GM18861 (cell line): ENCODE measurements around the gene SNX2.
A peak's percentile ranks its signal among the peaks of the same experiment; 100 is the strongest.

Source experiments
- ATAC-seq: cut with Tn5 transposase; IDR thresholded peaks from one replicate; pipeline ENCODE4 v1.9.1; 2021; ENCODE audit not compliant: unreplicated experiment

Gene SNX2

DNA sequence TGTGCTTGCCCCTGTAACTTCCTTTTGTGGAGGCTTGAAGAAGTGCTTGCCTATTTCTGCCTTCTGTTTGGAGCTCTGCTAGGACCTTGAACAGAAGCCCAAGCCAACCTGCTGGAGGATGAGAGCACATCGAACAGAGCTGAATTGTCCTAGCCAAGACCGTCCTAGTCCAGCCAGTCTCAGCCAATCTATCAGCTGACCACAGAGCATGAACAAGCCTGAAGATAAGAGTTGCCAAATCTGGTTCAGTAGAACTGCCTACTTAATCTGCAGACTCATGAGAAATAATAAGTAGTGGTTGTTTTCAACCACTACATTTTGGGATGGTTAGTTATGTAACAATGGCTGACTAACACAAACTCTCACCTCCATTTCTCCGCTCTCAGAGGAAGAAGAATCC, 4.4 kb upstream of the SNX2 start:
- ATAC-seq = no peak

DNA sequence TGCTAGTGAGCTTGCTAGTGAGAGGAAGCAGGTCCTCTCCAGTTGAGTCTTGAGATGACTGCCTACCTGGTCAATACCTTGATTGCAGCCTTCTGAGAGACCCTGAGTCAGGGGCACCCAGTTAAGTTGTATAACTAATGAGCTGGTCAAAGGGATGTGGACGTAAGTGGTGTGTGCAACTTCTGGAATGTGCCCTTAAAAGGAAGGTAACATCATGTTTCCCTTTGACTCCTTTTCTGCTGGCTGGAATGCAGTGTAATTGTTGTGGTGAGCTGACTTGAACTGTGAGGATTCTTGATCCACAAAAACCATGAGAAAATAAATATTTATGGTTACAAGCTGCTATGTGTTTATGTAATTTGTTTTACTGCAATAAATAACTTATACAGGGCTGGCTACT, 2.4 kb upstream of the SNX2 start:
- no peak for ATAC-seq

DNA sequence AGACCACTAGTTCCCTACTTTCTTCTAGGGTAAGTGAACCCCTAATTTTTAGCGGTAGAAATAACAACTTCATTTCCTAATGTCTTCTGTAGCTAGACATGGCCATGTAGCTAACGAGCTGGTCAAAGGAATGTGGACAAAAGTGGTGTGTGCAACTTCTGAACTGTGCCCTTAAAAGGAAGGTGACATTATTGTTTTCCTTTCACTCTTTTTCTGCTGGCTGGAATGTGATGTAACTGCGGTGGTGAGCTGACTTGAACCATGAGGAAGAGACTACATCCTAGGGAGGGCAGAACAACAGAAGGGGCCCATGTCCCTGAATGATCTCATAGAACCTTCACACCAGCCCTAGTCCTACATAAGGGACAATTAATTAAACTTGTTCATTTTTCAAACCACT, 1.3 kb upstream of the SNX2 start:
- no peak for ATAC-seq

DNA sequence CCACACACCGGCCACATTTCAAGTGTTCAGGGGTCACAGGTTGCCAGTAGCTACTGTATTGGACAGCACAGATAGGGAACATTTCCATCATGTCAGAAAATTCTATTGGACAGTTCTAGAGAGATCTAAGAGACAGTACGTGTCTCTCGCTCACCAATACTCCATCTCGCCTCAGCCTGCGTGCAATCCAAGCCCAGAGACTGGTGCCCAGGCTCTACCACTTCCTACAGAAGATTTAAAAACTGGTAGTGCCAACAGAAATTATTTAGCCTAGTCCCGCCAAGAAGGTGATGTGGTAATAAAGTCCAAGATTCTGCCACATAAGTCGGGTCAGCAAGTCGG, 390 bp upstream of the SNX2 start:
- ATAC-seq = peak; percentile 21

DNA sequence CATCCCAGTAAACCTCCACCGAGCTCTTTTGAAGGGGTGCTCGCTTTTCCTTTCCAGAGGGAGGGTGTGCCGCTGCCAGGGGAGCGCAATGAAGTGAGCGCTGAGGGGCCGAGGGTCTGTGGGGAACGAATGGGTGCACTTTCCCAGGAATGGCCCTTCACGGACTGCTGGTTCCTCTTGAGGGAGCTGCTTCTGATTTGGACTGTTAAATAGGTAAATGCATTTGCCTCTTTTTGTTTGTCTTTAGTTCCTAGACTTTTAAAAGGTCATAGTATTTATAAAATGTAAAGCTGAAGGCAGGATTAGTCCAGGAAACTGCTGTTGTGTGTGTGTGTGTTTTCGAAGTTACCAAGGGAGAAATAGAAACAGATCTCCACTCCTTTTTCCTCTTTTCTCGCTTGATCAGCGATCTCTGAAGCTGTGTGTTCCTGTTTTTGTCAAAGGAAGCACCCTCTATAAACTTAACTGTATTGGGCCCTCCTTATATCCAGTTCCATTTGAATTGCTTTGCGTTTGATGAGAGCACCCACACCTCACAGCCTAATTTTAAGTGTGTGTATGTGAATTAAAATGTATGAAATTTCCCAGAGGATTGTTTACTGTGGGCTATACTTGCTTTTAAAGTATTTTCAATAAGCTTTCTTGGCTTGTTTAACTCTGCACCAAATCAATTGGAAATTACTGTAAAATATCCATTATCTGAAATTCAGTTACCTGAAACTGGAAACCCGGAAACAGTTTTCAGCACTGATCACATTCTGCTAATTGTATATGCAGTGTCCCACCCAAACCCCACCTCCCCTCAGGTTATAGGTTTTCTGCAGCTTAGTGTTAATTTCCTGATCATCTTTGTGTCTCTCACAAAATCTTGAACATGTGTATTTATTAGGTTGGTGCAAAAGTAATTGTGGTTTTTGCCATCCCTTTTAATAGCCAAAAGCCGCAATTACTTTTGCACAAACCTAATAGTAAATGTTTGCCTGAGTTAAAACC, 966 bp downstream of the SNX2 start:
- ATAC-seq = no peak

DNA sequence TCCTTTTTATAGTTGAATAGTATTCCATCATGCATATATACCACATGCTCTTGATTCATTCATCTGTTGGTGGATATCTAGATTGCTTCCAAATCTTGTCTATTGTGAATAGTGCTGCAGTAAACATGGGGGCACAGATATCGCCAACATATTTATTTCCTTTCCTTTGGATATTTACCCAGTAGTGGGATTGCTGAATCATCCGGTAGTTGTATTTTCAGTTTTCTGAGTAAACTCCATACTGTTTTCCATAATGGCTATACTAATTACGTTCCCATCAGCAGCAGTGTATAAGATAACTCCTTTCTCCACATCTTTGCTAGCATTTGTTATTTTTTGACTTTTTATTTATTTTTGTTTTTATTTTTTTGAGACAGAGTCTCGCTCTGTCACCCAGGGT, 3.3 kb downstream of the SNX2 start:
- no peak for ATAC-seq

DNA sequence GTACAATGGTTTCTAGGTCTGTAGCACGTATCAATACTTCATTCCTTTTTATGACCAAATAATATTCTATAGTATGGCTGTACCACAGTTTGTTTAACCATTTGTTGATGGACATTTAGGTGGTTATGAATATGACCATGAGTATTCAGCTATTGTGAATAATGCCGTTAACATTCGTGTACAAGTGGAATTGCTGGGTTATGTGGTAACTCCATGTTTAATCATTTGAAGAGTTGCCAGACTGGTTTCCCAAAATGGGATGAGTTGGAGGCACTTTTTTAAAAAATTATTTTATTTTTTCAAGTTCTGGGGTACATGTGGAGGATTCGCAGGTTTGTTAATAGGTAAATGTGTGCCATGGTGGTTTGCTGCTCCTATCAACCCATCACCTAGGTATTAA, 4.6 kb downstream of the SNX2 start:
- ATAC-seq = no peak

DNA sequence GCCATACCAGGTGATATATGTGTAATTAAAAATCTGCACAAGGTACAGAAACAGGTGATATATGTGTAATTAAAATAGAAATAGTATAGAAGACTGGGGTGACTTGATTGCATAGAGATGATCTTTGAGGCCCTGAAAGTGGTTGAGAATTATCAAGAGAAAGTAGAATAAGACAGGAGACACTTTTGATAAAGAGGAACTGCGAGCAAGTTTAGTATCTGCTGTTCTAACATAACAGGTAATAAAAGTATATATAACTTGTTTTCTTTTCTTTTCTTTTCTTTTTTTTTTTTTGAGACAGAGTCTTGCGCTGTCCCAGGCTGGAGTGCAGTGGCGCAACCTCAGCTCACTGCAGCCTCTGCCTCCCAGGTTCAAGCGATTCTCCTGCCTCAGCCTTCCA, 5.4 kb downstream of the SNX2 start:
- ATAC-seq = no peak

DNA sequence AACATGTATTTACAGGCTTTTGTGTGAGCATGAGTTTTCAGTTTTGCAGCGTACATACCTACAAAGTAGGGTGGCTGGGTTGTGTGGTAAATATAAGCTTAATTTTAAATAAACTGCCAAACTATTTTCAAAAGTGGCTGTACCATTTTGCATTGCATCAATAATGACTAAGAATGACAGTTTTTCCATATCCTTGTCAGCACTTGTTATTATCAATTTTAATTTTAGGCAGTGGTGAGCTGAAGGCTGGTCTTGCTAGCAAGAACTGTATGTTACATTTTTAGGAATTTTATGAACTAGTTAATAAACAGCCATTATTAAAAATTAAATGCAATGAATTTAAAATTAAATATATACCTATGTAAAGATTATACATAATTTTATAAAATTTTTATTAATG, 6.6 kb downstream of the SNX2 start:
- no peak for ATAC-seq

DNA sequence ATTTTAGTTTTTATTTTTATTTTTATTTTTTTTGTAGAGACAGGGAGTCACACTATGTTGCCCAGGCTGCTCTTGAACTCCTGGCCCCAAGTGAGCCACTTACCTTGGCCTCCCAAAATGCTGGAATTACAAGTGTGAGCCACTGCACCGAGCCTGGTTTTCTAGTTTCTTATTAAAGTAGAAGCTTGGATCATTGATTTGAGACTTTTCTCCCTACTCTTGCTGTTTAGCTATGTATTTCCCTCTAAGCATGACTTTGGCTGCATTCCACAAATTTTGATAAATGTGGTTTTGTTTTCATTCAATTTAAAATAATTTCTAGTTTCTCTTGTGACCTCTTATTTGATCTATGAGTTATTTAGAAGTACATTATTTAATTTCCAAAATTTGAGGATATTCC, 10.4 kb downstream of the SNX2 start:
- no peak for ATAC-seq

DNA sequence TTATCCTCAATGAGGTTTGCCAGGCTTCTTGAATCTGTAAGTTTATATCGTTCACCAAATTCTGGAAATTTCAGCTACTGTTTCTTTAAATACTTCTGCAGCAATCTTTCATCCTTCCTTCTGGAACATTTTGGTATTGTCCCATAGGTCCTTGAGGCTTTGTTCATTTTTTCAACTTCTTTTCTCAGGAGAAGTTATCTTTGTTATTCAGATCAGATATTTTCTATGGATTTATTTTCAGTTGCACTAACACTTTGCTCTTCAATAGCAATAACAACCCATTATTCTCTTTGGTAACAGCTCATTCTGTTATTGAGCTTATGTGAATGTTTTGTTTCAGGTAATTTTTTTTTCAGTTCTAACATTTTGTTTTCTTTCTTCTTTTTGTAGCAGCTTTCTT, 13.5 kb downstream of the SNX2 start:
- no peak for ATAC-seq

DNA sequence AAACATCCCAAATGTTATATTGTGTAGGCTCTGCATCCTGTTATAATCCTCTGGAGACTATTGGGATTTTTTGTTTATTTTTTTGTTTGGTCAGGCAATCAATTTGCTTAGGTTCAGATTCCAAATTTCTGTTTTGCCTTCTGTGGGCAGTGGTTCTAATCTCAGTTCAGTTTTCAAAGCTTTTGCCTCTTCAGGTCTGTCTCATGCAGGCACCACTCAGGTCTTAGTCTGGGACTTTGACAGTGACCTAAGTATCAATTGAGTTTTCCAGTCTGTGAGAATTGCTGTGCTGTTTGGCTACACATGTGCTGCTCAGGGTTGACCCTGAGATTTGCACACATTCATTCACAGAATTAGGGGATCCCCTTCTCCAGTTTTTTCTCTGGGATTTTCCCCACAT, 14.1 kb downstream of the SNX2 start:
- no peak for ATAC-seq

DNA sequence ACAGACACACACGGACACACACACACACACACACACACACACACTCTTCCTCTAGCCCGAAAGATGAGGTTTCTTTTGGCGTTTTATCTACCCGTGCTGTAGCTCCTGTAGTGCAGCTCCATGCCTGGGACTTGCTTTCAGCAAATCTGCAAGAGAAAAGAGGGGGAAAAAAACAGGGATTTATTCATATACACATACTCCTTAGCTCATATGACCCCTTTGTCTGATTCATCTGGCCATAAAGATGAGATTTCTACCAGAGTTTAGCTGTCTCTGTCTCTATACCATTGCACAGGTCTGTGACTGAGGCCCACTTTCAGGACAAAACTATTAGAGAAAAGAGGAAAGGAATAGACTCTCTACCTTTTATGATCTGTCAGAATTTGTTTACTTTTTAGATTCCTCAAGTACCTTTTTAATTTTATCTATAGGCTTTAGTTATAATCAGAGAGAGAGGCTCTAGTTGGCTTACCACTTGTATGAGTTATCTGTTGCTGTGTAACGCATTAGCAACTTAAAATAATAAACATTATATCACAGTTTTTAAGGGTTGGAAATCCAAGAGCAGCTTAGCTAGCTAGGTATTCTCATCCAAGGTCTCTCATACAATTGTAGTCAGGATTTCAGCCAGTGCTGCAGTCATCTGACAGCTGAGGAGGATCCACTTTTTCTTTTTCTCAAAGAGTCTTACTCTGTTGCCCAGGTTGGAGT, 14.7 kb downstream of the SNX2 start:
- no peak for ATAC-seq

DNA sequence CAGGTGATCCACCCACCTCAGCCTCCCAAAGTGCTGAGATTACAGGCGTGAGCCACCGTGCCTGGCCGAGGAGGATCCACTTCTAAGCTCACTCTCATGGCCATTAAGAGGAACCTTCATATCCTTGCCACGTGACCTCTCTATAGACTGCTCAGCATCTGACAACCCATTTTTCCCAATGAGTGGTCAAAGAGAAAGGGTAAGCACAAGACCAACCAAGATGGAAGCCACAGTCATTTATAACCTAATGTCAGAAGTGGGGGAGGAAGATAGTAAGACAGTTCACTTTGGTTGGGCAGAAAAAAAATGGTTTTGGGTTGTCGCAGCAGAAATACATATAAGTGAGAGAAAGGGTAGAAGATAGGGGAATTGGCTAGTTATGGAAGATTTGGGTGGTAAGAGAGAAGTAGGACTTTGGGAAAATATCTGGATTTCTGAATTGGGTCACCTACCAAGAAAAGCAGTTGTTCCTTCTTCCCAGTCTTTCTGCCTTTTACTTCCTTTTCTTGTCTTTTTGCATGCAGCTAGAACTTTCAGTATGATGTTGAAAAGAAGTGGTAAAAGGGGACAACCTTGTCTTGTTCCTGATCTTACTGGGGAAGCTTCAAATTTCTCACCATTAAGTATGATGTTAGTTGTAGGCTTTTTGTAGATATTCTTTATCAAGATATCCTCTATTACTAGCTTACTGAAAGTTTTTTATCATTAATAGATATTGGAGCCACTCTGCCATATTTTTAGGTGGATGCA, 15.6 kb downstream of the SNX2 start:
- ATAC-seq = no peak

DNA sequence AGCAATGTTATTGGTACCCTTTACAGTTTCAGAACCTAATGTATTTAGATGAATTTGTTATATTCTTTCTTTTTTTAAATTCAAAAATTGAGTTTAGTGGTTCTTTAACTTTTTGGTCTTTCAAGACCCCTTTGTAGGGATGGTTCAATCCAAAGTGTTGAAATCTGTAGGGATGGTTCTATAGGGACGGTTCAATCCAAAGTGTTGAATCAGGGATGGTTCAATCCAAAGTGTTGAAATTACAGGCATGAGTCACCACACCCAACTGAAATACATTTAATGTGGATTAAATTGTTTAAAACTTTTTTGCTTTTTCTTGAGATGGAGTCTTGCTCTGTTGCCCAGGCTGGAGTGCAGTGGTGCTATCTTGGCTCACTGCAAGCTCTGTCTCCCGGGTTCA, 30.6 kb downstream of the SNX2 start:
- ATAC-seq = no peak

DNA sequence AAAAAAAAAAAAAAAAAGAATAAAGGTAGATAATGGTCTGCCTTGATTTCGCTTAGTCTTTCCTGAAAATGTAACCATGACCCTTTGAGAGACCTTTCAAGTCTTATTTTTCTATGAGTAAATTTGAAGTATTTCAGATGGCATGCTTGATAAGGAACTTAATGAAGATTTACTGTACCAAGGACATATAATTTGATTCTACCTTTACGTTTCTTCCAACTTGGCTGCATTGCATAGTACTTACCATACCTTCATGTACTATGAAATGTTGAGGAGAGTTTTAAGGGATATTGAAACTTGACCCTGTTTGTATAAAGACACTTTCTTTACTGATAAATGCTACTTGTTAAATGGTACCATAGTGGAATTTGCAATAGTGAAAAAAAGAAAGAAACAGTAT, 35.5 kb downstream of the SNX2 start:
- ATAC-seq = no peak

DNA sequence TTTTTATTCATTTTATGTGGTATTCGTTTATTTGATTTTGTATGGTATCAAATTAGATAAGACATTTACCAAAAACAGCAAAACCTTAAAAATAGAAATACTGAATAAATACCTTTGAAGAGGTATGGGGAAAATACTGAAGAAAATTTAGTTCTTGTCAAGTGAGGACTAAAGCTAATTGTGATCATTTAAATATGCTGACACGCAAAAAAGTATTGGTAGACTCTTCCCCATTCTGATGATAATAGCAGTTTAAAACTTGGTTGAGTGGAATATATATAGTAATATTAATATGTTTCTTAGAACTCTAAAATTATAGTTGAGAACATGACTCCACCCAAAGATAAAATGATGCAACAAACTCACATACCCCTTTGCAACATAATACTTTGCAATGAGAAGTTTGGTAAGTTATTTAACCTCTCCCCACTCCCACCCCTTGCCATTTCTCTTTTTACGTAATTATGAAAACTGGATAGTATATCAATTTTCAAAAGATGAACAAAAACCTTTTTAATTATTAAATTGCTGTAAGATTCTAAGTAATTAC, 40.4 kb downstream of the SNX2 start:
- ATAC-seq = no peak

DNA sequence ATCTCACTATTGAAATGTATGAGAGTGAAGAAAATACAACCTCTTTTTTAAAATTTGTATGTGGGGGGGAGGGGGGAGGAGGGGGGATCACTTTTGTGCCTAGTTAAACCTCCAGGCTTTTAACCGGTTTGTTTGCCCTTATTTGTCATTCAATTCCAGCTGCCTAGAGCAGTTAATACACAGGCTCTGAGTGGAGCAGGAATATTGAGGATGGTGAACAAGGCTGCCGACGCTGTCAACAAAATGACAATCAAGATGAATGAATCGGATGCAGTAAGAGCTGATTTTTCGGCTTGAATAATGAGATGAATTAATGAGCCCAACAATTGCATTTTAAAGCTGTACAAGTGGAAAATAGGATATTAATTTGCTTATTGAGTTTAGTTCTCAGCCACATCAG, 41.9 kb downstream of the SNX2 start:
- ATAC-seq = no peak

DNA sequence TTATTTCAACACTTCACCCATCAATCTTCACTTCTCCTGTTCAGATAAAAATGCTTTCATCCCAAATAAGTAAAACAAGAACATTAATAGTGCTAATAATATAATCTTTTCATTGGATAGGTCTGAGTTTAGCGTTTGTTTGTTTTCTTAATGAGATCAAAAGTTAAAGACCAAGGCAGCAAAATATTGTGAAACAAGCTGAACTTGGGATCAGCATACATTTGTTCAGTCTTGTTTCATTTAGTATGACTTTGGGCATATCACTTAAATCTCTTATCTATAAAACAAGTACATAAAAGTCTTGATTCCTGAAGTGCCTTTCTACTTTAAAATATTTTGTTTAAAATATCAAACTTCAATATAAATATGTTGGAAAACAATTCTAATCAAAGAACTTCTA, 57.1 kb downstream of the SNX2 start:
- no peak for ATAC-seq

DNA sequence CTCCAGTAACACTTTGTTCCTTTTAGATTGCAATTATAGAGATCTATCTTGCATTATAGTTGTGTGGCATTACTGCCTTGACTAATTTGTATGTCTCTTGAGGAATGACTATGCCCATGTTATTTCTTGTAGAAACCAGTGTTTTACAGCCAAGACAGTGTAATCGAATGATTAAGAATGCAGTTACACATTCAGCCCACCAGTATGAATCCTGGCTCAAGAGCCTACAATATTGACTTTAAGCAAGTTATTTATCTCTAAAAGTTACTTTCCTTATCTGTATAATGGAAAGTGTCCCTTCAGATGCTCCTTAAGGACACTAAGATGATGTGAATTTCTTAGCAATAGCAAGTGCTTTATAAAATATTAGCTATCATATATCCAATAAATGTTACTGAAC, 60.8 kb downstream of the SNX2 start:
- ATAC-seq = no peak

DNA sequence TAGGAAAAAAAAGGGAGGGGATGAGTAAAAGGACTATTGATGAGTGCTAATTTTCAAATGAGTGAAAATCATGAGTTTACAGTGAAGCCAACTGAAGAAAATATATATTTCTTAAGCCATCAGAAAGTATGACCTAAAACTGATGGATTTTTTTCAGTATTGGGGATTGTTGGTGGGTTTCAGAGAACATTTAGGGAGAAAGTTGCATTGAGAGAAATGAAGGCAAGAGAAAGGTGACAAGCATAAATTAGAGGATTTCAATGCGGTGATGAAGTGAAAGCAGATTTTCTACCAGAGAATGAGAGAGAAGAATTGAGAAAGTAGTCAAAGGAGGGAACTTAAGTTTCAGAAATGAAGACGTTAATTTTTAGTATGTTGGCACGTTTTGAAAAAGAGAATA, 62.1 kb downstream of the SNX2 start:
- ATAC-seq = no peak

DNA sequence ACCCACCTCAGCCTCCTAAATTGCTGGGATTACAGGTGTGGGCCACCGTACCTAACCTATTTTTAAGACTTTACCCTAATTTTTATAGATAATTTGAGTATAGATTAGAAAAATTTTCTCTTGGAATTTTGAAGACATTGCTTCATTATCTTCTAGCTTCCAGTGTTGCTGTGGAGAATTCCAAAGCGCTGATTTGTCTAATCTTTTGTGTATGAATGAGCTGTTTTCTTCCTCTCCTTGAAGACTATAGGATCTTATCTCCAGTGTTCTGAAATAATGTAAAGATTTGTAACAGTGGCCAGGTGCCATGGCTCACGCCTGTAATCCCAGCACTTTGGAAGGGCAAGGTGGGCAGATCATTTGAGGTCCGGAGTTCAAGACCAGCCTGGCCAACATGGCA, 64.9 kb downstream of the SNX2 start:
- ATAC-seq = no peak
